AG04449 (cell line): ENCODE data around the gene NUMB.

ENCODE experiments used
- CTCF ChIA-PET: fragments of 350-600 bp; formaldehyde crosslinking; extraction: SDS; loops from one replicate; lab custom pipeline; 2021; ENCODE audit warnings: antibody characterized with exemption; lab: Yijun Ruan, JAX
- POLR2A ChIA-PET: fragments of 400-600, 350-600 bp; formaldehyde crosslinking; extraction: SDS; loops from one replicate; lab custom pipeline; 2020; ENCODE audit warnings: antibody characterized with exemption, inconsistent platforms; lab: Yijun Ruan, JAX
- DNase-seq: peaks from one replicate; pipeline ENCODE4 v3.0.0-alpha.2; 2010; ENCODE audit warnings: low read depth, low spot score
- H3K4me3 ChIP-seq: 2 replicates; pipeline ENCODE4 v1.5.1; 2011; ENCODE audit warnings: low read depth, mild to moderate bottlenecking, control low read depth, low read length
- TF ChIP-seq, protein P1 (sequence below): IDR thresholded peaks from one replicate; pipeline ENCODE4 v1.5.1; 2011; ENCODE audit warnings: mild to moderate bottlenecking, moderate library complexity, low read length, control low read depth, inconsistent platforms; ENCODE audit not compliant: insufficient read depth; ENCODE audit errors: missing control alignments

Gene NUMB

DNA sequence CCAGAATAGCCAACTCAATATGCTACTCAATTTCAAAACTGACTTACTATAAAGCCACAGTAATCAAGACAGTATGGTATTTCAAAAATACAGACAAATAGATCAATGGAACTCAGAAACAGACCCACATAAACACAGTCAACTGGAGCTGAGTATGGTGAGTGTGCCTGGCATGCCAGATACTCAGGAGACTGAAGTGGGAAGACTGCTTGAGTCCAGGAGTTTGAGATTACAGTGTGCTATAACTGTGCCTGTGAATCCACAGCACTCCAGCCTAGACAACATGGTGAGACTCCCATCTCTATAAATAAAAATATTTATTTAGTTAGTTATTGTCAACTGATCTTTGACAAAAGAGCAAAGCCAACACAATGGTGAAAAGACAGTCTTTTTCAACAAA is 81.8 kb downstream of the NUMB start:
- no peak for DNase-seq
- CTCF ChIA-PET: no interaction called here

DNA sequence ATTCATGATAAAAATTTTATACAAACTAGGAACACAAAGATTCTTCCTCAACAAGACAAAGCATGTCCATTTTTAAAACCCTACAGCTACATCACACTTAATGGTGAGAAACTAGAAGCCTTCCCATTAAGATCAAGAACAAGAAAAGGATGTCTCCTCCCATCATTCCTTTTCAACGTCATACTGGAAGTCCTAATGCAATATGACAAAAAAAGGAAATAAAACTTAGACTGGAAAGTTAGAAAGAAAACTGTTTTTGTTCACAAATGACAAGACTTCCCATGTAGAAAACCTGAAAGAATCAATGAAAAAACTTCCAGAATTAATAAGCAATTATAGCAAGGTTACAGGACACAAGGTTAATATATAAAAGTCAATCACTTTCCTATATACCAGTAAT is 82.5 kb downstream of the NUMB start:
- CTCF ChIA-PET: no interaction called here
- TF ChIP-seq, protein P1, sequence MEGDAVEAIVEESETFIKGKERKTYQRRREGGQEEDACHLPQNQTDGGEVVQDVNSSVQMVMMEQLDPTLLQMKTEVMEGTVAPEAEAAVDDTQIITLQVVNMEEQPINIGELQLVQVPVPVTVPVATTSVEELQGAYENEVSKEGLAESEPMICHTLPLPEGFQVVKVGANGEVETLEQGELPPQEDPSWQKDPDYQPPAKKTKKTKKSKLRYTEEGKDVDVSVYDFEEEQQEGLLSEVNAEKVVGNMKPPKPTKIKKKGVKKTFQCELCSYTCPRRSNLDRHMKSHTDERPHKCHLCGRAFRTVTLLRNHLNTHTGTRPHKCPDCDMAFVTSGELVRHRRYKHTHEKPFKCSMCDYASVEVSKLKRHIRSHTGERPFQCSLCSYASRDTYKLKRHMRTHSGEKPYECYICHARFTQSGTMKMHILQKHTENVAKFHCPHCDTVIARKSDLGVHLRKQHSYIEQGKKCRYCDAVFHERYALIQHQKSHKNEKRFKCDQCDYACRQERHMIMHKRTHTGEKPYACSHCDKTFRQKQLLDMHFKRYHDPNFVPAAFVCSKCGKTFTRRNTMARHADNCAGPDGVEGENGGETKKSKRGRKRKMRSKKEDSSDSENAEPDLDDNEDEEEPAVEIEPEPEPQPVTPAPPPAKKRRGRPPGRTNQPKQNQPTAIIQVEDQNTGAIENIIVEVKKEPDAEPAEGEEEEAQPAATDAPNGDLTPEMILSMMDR: no peak
- DNase-seq: no peak
- POLR2A ChIA-PET: no interaction called here
- H3K4me3 ChIP-seq: no peak overlapping the region

More for the DNA sequence above, 81.8 kb downstream of the NUMB start:
- TF ChIP-seq, protein P1: no peak
- no peak overlapping the region for H3K4me3 ChIP-seq
- POLR2A ChIA-PET: no interaction called here

DNA sequence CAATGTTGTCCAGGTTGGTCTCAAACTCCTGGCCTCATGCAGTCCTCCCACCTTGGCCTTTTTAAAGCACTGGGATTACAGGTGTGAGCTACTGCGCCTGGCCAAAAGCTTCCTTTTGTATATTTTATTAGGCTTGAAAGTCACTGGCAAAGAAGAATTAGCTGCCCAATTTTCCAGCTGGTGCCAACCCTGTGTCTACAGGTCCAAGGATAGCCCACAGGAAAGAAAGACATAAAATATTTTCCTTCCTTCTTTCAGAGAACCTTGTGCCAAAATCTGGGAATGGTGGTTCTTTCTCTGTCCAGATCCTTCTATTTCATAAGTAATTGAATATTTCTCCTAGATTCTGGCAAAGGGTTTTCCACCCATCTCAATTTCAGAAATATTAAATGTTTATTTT is 84.1 kb downstream of the NUMB start:
- CTCF ChIA-PET: interaction anchor here (1.5 kb wide), 1 partner anchor 79 kb away, joined by 4 read pairs; no protein-coding TSS in a partner anchor
- POLR2A ChIA-PET: no interaction called here
- TF ChIP-seq, protein P1: no peak
- DNase-seq: no peak
- H3K4me3 ChIP-seq: no peak overlapping the region

DNA sequence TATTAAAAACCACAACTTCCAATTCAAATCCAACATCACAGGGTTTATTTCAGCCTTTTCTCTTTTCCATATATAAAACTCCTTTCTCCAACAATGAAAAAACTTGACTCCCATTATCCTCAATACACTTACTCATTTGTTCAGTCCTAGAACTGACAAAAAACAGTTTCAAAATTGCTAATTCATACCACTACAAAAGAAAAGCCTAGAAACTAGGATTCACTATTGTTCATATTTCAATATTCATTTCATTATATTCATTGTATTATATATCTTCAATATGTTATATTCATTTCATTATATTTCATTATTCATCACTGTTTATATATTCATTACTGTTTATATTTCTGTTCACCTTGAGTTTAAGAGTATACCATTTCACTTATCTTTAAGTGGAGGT is 85.8 kb downstream of the NUMB start:
- no peak for DNase-seq
- TF ChIP-seq, protein P1: no peak
- POLR2A ChIA-PET: no interaction called here
- CTCF ChIA-PET: interaction anchor here (0.9 to 1.5 kb wide), 3 partner anchors 77 to 100 kb away, joined by 3 to 4 read pairs (median 3); no protein-coding TSS in a partner anchor
- no peak overlapping the region for H3K4me3 ChIP-seq

DNA sequence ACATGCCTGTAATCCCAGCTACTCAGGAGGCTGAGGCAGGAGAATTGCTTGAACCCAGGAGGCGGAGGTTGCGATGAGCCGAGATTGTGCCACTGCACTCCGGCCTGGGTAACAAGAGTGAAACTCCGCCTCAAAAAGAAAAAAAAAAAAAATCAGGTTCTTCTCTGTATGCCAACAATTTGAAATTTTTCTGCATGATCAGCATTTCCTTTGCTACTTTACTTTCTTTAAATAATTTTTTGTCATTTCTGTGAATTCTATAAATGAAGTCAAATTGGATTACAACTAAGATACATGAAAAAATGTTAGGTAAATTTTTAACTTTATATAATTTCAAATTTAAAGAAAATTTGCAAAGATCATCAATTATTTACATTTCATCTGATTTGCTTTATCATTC is 87.8 kb downstream of the NUMB start:
- H3K4me3 ChIP-seq: no peak overlapping the region
- CTCF ChIA-PET: no interaction called here
- TF ChIP-seq, protein P1: no peak
- no peak for DNase-seq
- POLR2A ChIA-PET: no interaction called here

DNA sequence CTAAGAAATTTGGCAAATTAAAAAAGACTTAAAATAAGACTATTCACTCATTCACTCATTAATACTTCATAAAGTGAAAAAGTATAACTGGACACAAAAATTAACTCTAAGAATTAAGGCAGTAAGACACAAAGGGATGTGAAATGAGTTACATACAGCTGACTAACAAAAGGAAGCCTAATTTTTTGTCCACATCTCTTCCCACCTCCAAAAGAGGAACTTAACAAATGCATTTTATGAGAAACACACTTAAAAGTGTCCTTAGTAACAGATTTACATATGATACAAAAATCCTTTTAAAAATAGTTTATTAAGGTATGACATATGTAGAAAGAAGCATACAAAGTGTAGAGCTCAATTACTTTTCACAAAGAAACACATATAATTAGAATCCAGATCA is 88.9 kb downstream of the NUMB start:
- H3K4me3 ChIP-seq: no peak overlapping the region
- TF ChIP-seq, protein P1: no peak
- ChIA-PET CTCF (no interaction called here), POLR2A (no interaction called here)
- DNase-seq: no peak
